ENCODE results near the gene PRICKLE1.

Gene PRICKLE1

DNA sequence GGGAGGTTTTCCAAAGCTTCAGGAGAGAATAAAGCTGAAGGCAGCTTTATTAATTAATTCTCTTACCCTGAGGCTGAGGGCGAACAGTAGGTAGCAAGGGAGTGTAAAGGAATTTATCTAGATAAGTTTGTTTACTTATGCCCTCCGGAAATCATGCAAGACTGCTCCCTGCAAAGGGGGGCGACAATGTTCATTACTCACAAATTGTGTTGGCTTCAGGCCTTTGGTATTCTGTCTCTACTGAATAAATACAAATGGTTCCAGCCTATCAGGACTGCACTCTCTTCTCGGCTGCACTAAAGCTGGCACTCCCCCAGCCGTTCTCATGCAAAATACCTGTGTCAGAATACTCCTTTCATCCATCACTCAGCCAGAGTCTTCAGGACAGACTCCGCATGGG is 142.8 kb downstream of the PRICKLE1 start:
- DNase-seq: no peak

GRCh38 chr12:42445891-42446290 is 143.7 kb downstream of the PRICKLE1 start:
- DNase-seq: no peak

- no peak for DNase-seq
Observed at GRCh38 chr12:42444192-42444943, 145.2 kb downstream of the PRICKLE1 start.

- DNase-seq: no peak
Observed at GRCh38 chr12:42442888-42443287, 146.7 kb downstream of the PRICKLE1 start.

DNA sequence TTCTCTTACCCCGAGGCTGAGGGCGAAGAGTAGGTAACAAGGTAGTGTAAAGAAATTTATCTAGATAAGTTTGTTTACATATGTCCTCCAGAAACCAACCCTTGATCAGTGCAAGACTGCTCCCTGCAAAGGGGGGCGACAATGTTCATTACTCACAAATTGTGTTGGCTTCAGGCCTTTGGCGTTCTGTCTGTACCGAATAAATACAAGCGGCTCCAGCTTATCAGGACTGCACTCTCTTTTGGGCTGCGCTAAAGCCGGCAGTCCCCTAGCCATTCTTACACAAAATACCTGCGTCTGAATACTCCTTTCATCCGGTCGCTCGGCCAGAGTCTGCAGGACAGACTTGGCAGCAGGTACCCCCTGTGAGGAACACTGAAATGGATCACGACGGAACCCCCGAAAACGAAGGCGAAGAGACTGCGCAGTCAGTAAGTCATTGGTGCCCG is 147.2 kb downstream of the PRICKLE1 start:
- no peak for DNase-seq

GRCh38 chr12:42440608-42441007 is 148.9 kb downstream of the PRICKLE1 start:
- no peak for DNase-seq

GRCh38 chr12:42432517-42433140 is 156.9 kb downstream of the PRICKLE1 start:
- no peak for DNase-seq

DNA sequence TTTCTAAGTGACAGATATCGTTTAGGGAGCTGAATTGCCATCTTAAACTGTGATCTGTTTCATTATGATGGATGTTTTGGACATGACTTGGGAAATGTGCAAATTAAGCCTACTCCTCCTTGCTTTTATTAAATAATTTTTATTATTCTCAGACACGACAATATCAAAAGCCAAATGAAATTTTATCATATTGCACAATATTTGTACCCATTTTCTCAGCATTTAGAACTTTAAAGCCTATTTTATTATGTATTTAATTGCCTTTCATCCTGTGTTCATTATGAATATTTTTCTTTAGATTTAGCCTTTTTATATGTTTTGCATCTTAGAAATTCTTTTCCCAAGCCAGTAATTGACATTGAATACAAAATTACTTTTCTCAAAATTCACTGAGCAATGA is 160.7 kb downstream of the PRICKLE1 start:
- no peak for DNase-seq

DNA sequence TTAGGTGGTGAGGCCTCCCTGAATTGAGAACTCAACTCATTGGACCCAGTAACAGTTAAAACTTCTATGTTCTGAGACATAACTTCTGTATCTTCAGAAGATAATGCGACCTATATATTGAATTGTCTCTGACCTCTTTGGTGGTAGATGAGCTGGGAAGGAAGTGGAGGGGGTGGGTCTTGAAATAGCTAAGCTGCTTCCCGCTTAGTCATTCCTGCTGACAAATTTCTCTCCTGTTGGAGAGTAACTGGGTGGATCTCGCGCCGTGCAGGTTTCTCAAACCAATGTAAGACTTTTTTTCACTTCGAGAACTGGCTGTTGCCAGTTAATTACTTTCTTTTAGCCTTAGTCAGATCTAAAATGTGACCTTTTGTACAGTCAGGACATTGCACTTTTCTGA is 162.8 kb downstream of the PRICKLE1 start:
- DNase-seq: no peak

DNA sequence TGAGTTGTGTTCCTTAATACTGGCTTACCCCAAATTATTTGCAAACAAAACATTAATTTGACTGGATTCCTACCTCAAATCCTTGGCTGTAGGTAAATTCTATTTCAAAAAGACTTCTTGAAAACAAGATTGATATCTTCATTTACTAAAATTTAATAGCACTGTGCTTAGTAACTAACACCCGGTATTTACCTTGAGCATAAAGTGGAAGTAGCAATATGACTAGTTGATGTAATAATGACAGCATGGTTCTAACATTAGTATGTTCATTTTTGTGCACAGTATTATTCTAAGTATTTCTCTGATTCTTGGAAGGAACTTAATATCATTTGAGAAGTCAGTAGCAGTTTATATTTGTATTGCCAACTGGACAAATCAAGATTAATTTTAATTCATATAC is 166.8 kb downstream of the PRICKLE1 start:
- no peak for DNase-seq

DNA sequence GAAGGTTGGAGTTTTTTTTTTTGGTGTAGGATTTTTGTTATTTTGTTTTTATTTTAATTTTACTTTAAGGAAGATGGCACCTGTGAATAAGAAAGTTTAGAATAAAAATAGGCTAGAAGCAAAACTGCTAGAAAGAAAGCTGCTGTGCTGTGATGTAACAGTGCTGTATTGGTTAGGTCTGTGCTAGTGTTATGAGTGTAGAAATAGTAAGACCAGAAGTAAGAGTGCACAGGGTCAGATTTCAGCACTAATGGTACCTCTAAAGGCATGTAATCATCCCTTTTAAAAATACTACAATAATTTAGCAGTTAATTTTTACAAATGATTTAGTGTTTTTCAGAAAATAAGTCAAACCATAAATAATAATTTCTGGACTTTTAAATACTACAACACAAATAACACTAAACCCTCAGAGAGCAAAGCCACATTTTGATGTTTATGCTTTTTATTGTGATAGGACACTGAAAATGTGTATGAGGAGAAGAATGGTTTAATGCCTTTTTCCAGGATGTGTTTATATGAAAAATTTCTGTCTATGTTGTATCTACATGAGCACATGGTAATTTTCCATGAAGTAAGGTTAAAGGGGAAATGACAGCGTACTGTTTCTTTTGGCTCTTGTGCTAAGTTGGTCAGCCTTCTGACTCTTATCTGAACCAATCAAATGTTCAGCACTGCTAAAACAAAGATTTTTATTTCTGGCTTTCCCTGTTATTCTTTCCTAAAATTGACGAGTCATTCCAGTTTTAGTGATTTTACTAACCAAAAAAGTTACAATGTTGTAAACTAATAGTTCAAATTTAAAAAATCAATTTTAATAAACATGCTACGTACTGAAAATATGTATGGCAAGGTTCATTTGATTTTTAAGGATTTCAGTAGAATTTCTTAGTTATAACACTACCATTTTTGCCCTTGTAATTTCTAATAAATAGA is 167.4 kb downstream of the PRICKLE1 start:
- no peak for DNase-seq

GRCh38 chr12:42420395-42420794 is 169.2 kb downstream of the PRICKLE1 start:
- no peak for DNase-seq

DNA sequence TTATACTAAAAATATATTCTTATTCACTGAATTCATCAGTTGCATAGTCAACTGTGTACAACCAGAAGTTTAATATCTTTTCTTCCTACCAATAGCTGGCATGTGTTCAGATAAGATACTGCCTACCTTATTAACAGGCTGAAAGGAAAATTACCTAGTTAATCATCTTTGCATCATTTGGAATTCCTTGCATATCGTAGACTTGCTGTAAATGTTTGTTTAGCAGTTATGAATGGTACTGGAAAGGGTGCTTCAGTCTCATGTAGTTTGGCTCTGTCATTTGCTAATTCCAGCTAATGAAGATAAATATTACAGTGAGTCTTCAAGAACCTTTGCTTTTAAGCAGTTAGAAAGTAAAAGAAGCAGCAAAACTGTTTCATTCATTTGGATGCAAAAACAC is 179.2 kb downstream of the PRICKLE1 start:
- DNase-seq: no peak

DNA sequence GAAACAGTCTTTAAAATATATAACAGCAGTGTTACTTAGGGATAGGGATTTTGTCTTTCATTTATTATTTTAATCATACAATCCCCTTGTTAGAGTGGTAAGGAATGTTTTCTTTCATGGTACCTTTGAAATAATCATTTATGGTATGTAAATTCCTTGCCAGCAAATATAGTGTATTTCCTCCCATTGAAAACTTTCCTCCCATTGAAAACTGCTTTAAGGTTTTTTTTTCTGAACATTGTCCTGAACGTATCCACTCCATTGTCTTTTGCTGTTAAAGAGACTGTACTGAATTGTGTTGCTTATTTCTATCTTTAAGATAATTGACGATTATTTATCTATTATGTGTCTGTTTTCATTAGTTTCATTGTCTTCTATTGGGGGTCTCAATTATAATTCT is 180.1 kb downstream of the PRICKLE1 start:
- DNase-seq: no peak

DNA sequence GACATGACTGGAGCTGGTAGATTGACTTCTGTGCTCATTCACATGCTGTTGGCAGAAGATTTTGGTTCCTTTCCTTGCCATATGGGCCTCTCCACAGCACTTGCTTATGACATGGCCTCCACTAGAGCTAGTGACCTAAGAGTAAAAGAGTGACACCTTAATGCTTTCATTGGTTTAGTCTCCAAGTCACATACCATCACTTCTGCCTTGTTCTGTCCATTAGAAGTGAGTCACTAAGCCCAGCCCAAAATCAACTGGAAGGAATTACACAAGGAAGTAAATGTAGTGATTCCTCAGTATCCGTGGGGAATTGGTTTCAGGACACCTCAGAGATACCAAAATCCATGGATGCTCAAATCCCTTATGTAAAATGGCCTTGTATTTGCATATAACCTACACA is 182.2 kb downstream of the PRICKLE1 start:
- DNase-seq: no peak

Measured in CD4-positive, alpha-beta T cell treated with Interleukin-1 beta for 1 hour (primary cell).